GM23338 (cell line): ENCODE results near the gene VWCE. TPM values are rescaled to one million over a fixed set of nuclear protein-coding genes. Genes with fewer than 3 reads are reported as not detected.

Experiments used
- ATAC-seq: fragments of 200-7000 bp; cut with Tn5 transposase; 3 replicates; pipeline ENCODE4 v1.9.1; 2020
- DNase-seq: peaks from one replicate; pipeline ENCODE4 v3.0.0-alpha.2; 2015; ENCODE audit warnings: low spot score
- H2AFZ ChIP-seq: fragments of 200-600 bp; sonication (generic); 2 replicates; pipeline ENCODE4 v1.8.0; 2016; ENCODE audit warnings: antibody characterized with exemption, mild to moderate bottlenecking, moderate library complexity
- H3F3A ChIP-seq: fragments of 200-600 bp; sonication (generic); replicated peaks from 2 replicates; pipeline ENCODE4 v1.8.0; 2017; ENCODE audit warnings: antibody characterized with exemption, mixed run types, low read depth
- H3K27ac ChIP-seq: fragments of 200-600 bp; sonication (generic); 2 replicates; pipeline ENCODE4 v1.6.1; 2016; ENCODE audit warnings: low read depth
- H3K27me3 ChIP-seq: fragments of 200-600 bp; sonication (generic); 2 replicates; pipeline ENCODE4 v1.8.0; 2016; ENCODE audit warnings: mild to moderate bottlenecking, mixed run types, moderate library complexity; ENCODE audit not compliant: insufficient read depth
- H3K36me3 ChIP-seq: fragments of 200-600 bp; sonication (generic); 2 replicates; pipeline ENCODE4 v1.8.0; 2016; ENCODE audit warnings: mild to moderate bottlenecking; ENCODE audit not compliant: insufficient read depth
- H3K4me1 ChIP-seq: fragments of 200-600 bp; sonication (generic); 2 replicates; pipeline ENCODE4 v1.8.0; 2016; ENCODE audit warnings: mild to moderate bottlenecking, moderate library complexity; ENCODE audit not compliant: insufficient read depth
- H3K4me2 ChIP-seq: fragments of 200-600 bp; sonication (generic); 2 replicates; pipeline ENCODE4 v1.7.1; 2017; ENCODE audit warnings: mixed run types
- H3K4me3 ChIP-seq: fragments of 200-600 bp; sonication (generic); 2 replicates; pipeline ENCODE4 v1.6.1; 2016; ENCODE audit warnings: mixed run types
- H3K79me2 ChIP-seq: fragments of 200-600 bp; sonication (generic); replicated peaks from 2 replicates; pipeline ENCODE4 v1.8.0; 2017; ENCODE audit warnings: mild to moderate bottlenecking; ENCODE audit not compliant: insufficient read depth
- H3K9me2 ChIP-seq: fragments of 200-600 bp; sonication (generic); 2 replicates; pipeline ENCODE4 v1.8.0; 2017; ENCODE audit not compliant: insufficient read depth
- H4K20me1 ChIP-seq: fragments of 200-600 bp; sonication (generic); replicated peaks from 2 replicates; pipeline ENCODE4 v1.8.0; 2017; ENCODE audit warnings: mild to moderate bottlenecking; ENCODE audit not compliant: insufficient read depth
- H3K27ac Mint-ChIP-seq: 2 replicates; pipeline ENCODE4 v1.8.0; 2020; ENCODE audit warnings: inconsistent platforms, mild to moderate bottlenecking, moderate library complexity, mixed read lengths
- H3K27me3 Mint-ChIP-seq: 3 replicates; pipeline ENCODE4 v1.8.0; 2022; ENCODE audit warnings: low read depth, mild to moderate bottlenecking, moderate library complexity, mixed read lengths, inconsistent platforms; ENCODE audit not compliant: insufficient read depth, poor library complexity
- H3K36me3 Mint-ChIP-seq: 3 replicates; pipeline ENCODE4 v1.8.0; 2021; ENCODE audit warnings: low read depth, mild to moderate bottlenecking, inconsistent platforms, moderate library complexity, mixed read lengths
- H3K4me1 Mint-ChIP-seq: 3 replicates; pipeline ENCODE4 v1.8.0; 2020; ENCODE audit warnings: mild to moderate bottlenecking, inconsistent platforms, mixed read lengths
- H3K4me3 Mint-ChIP-seq: 3 replicates; pipeline ENCODE4 v1.8.0; 2021; ENCODE audit warnings: moderate library complexity, mild to moderate bottlenecking, inconsistent platforms, mixed read lengths
- H3K9me3 Mint-ChIP-seq: 3 replicates; pipeline ENCODE4 v1.8.0; 2020; ENCODE audit warnings: moderate library complexity, mild to moderate bottlenecking, inconsistent platforms, mixed read lengths
- CREB1 ChIP-seq: fragments of 250-450 bp; sonication (Bioruptor Pico); IDR thresholded peaks from 2 replicates; pipeline ENCODE4 v1.5.0; 2020; ENCODE audit warnings: low read depth, mild to moderate bottlenecking, moderate library complexity
- EZH2phosphoT487 ChIP-seq: fragments of 200-600 bp; sonication (generic); IDR thresholded peaks from one replicate; pipeline ENCODE4 v1.8.1; 2018; ENCODE audit warnings: antibody characterized with exemption; ENCODE audit not compliant: unreplicated experiment
- POLR2AphosphoS5 ChIP-seq: IDR thresholded peaks from 2 replicates; pipeline ENCODE4 v1.6.1; 2016; ENCODE audit warnings: antibody characterized with exemption, low read depth
- STAT1 ChIP-seq: IDR thresholded peaks from one replicate; pipeline ENCODE4 v1.6.1; 2016; ENCODE audit warnings: antibody characterized with exemption; ENCODE audit not compliant: unreplicated experiment
- ZNF114 ChIP-seq: fragments of 250-450 bp; sonication (Bioruptor Pico); IDR thresholded peaks from 2 replicates; pipeline ENCODE4 v1.5.0; 2020; ENCODE audit warnings: mild to moderate bottlenecking, moderate library complexity
- polyA plus RNA-seq: library from polyadenylated mRNA; unstranded; fragments of >200 nt; fragmentation: Nextera tagmentation; extraction: Ambion mirVana; gene quantifications from 2 replicates; pipeline ENCODE4 v1.2.1, GENCODE V29; 2016
- total RNA-seq: library from RNA; depleted of rRNA; stranded (reverse); fragments of >200 nt; shearing (Covaris generic); gene quantifications from 2 replicates; pipeline ENCODE4 v1.2.3, GENCODE V29; 2014
- TF ChIP-seq, protein P1 (sequence below), 2 experiments: fragments of 200-600 bp in 1 of 2; sonication (generic) in 1 of 2; conservative IDR thresholded peaks; 2 replicates each; pipeline versions ENCODE4 v1.5.1 to v1.6.1; 2016 to 2017; ENCODE audit warnings: antibody characterized with exemption in 2 of 2, low read depth in 2 of 2, mild to moderate bottlenecking in 2 of 2, moderate library complexity in 1 of 2
- TF ChIP-seq, protein P2 (sequence below): IDR thresholded peaks from one replicate; pipeline ENCODE4 v1.6.1; 2018; ENCODE audit warnings: antibody characterized with exemption; ENCODE audit not compliant: unreplicated experiment
- TF ChIP-seq, protein P3 (sequence below): IDR thresholded peaks from 2 replicates; pipeline ENCODE4 v1.6.1; 2016; ENCODE audit warnings: antibody characterized with exemption
- TF ChIP-seq, protein P4 (sequence below): fragments of 250-450 bp; sonication (Bioruptor Pico); IDR thresholded peaks from 2 replicates; pipeline ENCODE4 v1.5.0; 2020; ENCODE audit warnings: mild to moderate bottlenecking, moderate library complexity

Gene VWCE
- total and polyA plus RNA-seq, 2 experiments from 2014 or later = 9.9 to 16.9 TPM

DNA sequence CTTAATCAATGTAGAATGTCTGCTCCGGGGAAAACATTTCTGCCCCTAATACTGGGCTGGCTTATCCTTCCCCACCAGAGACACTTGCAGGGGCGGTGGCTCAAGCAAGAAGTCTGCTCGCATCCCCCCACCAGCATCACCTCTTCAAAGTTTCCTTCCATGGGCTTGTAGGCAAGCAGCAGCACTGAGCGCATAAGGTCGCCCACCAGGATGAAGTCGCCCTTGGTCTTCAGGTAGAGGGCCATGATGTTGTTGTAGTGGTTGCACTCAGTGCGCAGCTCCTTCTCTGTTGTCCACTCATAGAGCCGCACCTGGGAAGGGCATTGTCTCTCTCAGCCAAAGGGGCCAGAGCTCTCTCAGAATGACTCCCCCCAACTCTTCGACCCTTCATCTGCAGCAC lies 8.6 kb upstream of the VWCE start:
- Mint-ChIP-seq H3K9me3 (no peaks in the 10 kb centered on the region), H3K27ac (no peak overlapping the region), H3K36me3 (peaks cover 61% of the 10 kb centered on the region), H3K4me1 (peaks cover 4% of the 10 kb centered on the region), H3K4me3 (no peak overlapping the region), H3K27me3 (peaks cover 3% of the 10 kb centered on the region)
- H3K36me3 ChIP-seq = peaks cover 75% of the 10 kb centered on the region
- H3K4me1 ChIP-seq = no peaks in the 10 kb centered on the region
- H2AFZ ChIP-seq = no peak overlapping the region
- H3K79me2 ChIP-seq = no peaks in the 10 kb centered on the region; the same call in 1 of the 2 replicates
- no peaks in the 10 kb centered on the region for H3K27me3 ChIP-seq
- no peak overlapping the region for H3K4me2 ChIP-seq
- TF ChIP-seq POLR2AphosphoS5 (no peak), EZH2phosphoT487 (no peak), STAT1 (no peak), ZNF114 (CRISPR knock-in tag) (no peak), CREB1 (CRISPR knock-in tag) (no peak)
- TF ChIP-seq, protein P1, sequence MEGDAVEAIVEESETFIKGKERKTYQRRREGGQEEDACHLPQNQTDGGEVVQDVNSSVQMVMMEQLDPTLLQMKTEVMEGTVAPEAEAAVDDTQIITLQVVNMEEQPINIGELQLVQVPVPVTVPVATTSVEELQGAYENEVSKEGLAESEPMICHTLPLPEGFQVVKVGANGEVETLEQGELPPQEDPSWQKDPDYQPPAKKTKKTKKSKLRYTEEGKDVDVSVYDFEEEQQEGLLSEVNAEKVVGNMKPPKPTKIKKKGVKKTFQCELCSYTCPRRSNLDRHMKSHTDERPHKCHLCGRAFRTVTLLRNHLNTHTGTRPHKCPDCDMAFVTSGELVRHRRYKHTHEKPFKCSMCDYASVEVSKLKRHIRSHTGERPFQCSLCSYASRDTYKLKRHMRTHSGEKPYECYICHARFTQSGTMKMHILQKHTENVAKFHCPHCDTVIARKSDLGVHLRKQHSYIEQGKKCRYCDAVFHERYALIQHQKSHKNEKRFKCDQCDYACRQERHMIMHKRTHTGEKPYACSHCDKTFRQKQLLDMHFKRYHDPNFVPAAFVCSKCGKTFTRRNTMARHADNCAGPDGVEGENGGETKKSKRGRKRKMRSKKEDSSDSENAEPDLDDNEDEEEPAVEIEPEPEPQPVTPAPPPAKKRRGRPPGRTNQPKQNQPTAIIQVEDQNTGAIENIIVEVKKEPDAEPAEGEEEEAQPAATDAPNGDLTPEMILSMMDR (conservative IDR thresholded peaks at IDR 0.05; ENCODE audit: low read depth in 2 of 2) = no peak
- TF ChIP-seq, protein P2, sequence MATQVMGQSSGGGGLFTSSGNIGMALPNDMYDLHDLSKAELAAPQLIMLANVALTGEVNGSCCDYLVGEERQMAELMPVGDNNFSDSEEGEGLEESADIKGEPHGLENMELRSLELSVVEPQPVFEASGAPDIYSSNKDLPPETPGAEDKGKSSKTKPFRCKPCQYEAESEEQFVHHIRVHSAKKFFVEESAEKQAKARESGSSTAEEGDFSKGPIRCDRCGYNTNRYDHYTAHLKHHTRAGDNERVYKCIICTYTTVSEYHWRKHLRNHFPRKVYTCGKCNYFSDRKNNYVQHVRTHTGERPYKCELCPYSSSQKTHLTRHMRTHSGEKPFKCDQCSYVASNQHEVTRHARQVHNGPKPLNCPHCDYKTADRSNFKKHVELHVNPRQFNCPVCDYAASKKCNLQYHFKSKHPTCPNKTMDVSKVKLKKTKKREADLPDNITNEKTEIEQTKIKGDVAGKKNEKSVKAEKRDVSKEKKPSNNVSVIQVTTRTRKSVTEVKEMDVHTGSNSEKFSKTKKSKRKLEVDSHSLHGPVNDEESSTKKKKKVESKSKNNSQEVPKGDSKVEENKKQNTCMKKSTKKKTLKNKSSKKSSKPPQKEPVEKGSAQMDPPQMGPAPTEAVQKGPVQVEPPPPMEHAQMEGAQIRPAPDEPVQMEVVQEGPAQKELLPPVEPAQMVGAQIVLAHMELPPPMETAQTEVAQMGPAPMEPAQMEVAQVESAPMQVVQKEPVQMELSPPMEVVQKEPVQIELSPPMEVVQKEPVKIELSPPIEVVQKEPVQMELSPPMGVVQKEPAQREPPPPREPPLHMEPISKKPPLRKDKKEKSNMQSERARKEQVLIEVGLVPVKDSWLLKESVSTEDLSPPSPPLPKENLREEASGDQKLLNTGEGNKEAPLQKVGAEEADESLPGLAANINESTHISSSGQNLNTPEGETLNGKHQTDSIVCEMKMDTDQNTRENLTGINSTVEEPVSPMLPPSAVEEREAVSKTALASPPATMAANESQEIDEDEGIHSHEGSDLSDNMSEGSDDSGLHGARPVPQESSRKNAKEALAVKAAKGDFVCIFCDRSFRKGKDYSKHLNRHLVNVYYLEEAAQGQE = no peak
- TF ChIP-seq, protein P3, sequence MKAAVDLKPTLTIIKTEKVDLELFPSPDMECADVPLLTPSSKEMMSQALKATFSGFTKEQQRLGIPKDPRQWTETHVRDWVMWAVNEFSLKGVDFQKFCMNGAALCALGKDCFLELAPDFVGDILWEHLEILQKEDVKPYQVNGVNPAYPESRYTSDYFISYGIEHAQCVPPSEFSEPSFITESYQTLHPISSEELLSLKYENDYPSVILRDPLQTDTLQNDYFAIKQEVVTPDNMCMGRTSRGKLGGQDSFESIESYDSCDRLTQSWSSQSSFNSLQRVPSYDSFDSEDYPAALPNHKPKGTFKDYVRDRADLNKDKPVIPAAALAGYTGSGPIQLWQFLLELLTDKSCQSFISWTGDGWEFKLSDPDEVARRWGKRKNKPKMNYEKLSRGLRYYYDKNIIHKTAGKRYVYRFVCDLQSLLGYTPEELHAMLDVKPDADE = no peak
- TF ChIP-seq, protein P4, sequence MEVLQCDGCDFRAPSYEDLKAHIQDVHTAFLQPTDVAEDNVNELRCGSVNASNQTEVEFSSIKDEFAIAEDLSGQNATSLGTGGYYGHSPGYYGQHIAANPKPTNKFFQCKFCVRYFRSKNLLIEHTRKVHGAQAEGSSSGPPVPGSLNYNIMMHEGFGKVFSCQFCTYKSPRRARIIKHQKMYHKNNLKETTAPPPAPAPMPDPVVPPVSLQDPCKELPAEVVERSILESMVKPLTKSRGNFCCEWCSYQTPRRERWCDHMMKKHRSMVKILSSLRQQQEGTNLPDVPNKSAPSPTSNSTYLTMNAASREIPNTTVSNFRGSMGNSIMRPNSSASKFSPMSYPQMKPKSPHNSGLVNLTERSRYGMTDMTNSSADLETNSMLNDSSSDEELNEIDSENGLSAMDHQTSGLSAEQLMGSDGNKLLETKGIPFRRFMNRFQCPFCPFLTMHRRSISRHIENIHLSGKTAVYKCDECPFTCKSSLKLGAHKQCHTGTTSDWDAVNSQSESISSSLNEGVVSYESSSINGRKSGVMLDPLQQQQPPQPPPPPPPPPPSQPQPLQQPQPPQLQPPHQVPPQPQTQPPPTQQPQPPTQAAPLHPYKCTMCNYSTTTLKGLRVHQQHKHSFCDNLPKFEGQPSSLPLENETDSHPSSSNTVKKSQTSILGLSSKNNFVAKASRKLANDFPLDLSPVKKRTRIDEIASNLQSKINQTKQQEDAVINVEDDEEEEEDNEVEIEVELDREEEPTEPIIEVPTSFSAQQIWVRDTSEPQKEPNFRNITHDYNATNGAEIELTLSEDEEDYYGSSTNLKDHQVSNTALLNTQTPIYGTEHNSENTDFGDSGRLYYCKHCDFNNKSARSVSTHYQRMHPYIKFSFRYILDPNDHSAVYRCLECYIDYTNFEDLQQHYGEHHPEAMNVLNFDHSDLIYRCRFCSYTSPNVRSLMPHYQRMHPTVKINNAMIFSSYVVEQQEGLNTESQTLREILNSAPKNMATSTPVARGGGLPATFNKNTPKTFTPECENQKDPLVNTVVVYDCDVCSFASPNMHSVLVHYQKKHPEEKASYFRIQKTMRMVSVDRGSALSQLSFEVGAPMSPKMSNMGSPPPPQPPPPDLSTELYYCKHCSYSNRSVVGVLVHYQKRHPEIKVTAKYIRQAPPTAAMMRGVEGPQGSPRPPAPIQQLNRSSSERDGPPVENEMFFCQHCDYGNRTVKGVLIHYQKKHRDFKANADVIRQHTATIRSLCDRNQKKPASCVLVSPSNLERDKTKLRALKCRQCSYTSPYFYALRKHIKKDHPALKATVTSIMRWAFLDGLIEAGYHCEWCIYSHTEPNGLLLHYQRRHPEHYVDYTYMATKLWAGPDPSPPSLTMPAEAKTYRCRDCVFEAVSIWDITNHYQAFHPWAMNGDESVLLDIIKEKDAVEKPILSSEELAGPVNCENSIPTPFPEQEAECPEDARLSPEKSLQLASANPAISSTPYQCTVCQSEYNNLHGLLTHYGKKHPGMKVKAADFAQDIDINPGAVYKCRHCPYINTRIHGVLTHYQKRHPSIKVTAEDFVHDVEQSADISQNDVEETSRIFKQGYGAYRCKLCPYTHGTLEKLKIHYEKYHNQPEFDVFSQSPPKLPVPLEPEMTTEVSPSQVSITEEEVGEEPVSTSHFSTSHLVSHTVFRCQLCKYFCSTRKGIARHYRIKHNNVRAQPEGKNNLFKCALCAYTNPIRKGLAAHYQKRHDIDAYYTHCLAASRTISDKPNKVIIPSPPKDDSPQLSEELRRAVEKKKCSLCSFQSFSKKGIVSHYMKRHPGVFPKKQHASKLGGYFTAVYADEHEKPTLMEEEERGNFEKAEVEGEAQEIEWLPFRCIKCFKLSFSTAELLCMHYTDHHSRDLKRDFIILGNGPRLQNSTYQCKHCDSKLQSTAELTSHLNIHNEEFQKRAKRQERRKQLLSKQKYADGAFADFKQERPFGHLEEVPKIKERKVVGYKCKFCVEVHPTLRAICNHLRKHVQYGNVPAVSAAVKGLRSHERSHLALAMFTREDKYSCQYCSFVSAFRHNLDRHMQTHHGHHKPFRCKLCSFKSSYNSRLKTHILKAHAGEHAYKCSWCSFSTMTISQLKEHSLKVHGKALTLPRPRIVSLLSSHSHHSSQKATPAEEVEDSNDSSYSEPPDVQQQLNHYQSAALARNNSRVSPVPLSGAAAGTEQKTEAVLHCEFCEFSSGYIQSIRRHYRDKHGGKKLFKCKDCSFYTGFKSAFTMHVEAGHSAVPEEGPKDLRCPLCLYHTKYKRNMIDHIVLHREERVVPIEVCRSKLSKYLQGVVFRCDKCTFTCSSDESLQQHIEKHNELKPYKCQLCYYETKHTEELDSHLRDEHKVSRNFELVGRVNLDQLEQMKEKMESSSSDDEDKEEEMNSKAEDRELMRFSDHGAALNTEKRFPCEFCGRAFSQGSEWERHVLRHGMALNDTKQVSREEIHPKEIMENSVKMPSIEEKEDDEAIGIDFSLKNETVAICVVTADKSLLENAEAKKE (CRISPR knock-in tag) = no peak
- peaks cover 35% of the 10 kb centered on the region; the same call in 1 of the 2 replicates for H4K20me1 ChIP-seq
- DNase-seq (no peak), ATAC-seq (no peak)
- H3K4me3 ChIP-seq = no peak overlapping the region
- H3K9me2 ChIP-seq = no peaks in the 10 kb centered on the region
- H3F3A ChIP-seq = 0 out of 2 replicates have a peak, but pooled peaks cover 4% of the 10 kb centered on the region
- H3K27ac ChIP-seq = no peak overlapping the region
